NCI-H1105 treated with DMSO at 0.1 percent for 48 hours (cell line): ENCODE results near the gene WBP2NL.

Experiments used
- DNase-seq: peaks from one replicate; lab custom pipeline; 2025; lab: John Stamatoyannopoulos, UW

The WBP2NL gene

GRCh38 chr22:41978732-41979131 is 19.9 kb upstream of the WBP2NL start:
- DNase-seq: no peak

- DNase-seq: no peak
These were observed 19.0 kb upstream of the WBP2NL start for GRCh38 chr22:41979423-41980250.

GRCh38 chr22:41982865-41983264 is 15.7 kb upstream of the WBP2NL start:
- DNase-seq: no peak

GRCh38 chr22:41983513-41984405 is 14.8 kb upstream of the WBP2NL start:
- no peak for DNase-seq

GRCh38 chr22:41987276-41987675 is 11.3 kb upstream of the WBP2NL start:
- DNase-seq: no peak

- no peak for DNase-seq
These were observed 9.3 kb upstream of the WBP2NL start for GRCh38 chr22:41989246-41989645.

GRCh38 chr22:41991111-41991510 is 7.5 kb upstream of the WBP2NL start:
- DNase-seq: no peak

- no peak for DNase-seq
These were observed 6.1 kb upstream of the WBP2NL start for GRCh38 chr22:41992496-41992895.

- DNase-seq: no peak
These were observed 3.4 kb upstream of the WBP2NL start for GRCh38 chr22:41995211-41995610.

- DNase-seq: no peak
These were observed 1.8 kb upstream of the WBP2NL start for GRCh38 chr22:41996826-41997225.

GRCh38 chr22:42000466-42000865 is 1.9 kb downstream of the WBP2NL start:
- no peak for DNase-seq

GRCh38 chr22:42001121-42001520 is 2.5 kb downstream of the WBP2NL start:
- DNase-seq: no peak

GRCh38 chr22:42001706-42002105 is 3.1 kb downstream of the WBP2NL start:
- DNase-seq: no peak

- no peak for DNase-seq
These were observed 9.3 kb downstream of the WBP2NL start for GRCh38 chr22:42007922-42008321.

- no peak for DNase-seq
These were observed 12.2 kb downstream of the WBP2NL start for GRCh38 chr22:42010778-42011177.

- DNase-seq: no peak
These were observed 14.8 kb downstream of the WBP2NL start for GRCh38 chr22:42013385-42013784.

- DNase-seq: no peak
These were observed 17.5 kb downstream of the WBP2NL start for GRCh38 chr22:42016111-42016510.

GRCh38 chr22:42018224-42018623 is 19.6 kb downstream of the WBP2NL start:
- no peak for DNase-seq

GRCh38 chr22:42021571-42021970 is 23.0 kb downstream of the WBP2NL start:
- DNase-seq: no peak

- DNase-seq: no peak
These were observed 23.7 kb downstream of the WBP2NL start for GRCh38 chr22:42022162-42022847.

- DNase-seq: no peak
These were observed 26.8 kb downstream of the WBP2NL start for GRCh38 chr22:42025421-42025820.

- DNase-seq: no peak
These were observed 28.1 kb downstream of the WBP2NL start for GRCh38 chr22:42026705-42027104.
